ENCODE measurements around the gene TTLL10. TPM values are rescaled to one million over a fixed set of nuclear protein-coding genes. Genes with fewer than 3 reads are reported as not detected.

The TTLL10 gene
- total RNA-seq, 2 donors from 2014 or later = not detected

- H3K9me3 Mint-ChIP-seq = no peaks in the 10 kb centered on the region
- peaks cover 30 to 37% of the 10 kb centered on the region in 2 donors for H3K36me3 Mint-ChIP-seq
- no peak overlapping the region for H3K27ac Mint-ChIP-seq
- DNase-seq (ENCODE audit: low spot score in 2 of 2) = no peak
- no peak for ATAC-seq
These were observed 53.7 kb downstream of the TTLL10 start for GRCh38 chr1:1227386-1227785.

GRCh38 chr1:1228187-1228586, 54.5 kb downstream of the TTLL10 start:
- Mint-ChIP-seq H3K9me3 (no peaks in the 10 kb centered on the region), H3K27ac (no peak overlapping the region), H3K36me3 (peaks cover 24 to 30% of the 10 kb centered on the region in 2 donors)
- DNase-seq (ENCODE audit: low spot score in 2 of 2) (no peak), ATAC-seq (no peak)

GRCh38 chr1:1228596-1229321, 55.1 kb downstream of the TTLL10 start:
- peak overlapping the region in 1 of 2 donors; percentile 60 for H3K27ac Mint-ChIP-seq
- peaks cover 27 to 34% of the 10 kb centered on the region in 2 donors for H3K36me3 Mint-ChIP-seq
- ATAC-seq (no peak), DNase-seq (ENCODE audit: low spot score in 2 of 2) (no peak)
- peaks cover 0 to 4% of the 10 kb centered on the region in 2 donors for H3K9me3 Mint-ChIP-seq

- Mint-ChIP-seq H3K27ac (peak overlapping the region; percentile 32 to 93), H3K36me3 (peaks cover 29 to 41% of the 10 kb centered on the region in 2 donors)
These were observed 56.1 kb downstream of the TTLL10 start for GRCh38 chr1:1229770-1230169.

GRCh38 chr1:1230656-1231399, 57.1 kb downstream of the TTLL10 start:
- Mint-ChIP-seq H3K36me3 (peaks cover 29 to 37% of the 10 kb centered on the region in 2 donors), H3K9me3 (peaks cover 0 to 4% of the 10 kb centered on the region in 2 donors), H3K27ac (peak overlapping the region; percentile 93 to 98)
- ATAC-seq (no peak), DNase-seq (ENCODE audit: low spot score in 2 of 2) (no peak)

More at GRCh38 chr1:1229770-1230169, 56.1 kb downstream of the TTLL10 start:
- H3K9me3 Mint-ChIP-seq = peaks cover 0 to 4% of the 10 kb centered on the region in 2 donors
- ATAC-seq (no peak), DNase-seq (ENCODE audit: low spot score in 2 of 2) (no peak)

- peak within 1 kb of the TSS; percentile 93 to 98 for H3K27ac Mint-ChIP-seq
- peak; percentile 97 to 98 for ATAC-seq
These were observed 57.9 kb downstream of the TTLL10 start, which contains the start of gene SDF4 for GRCh38 chr1:1231400-1232207. TSS of gene SDF4 (minus strand) at chr1:1232001. CDS start at chr1:1228772, 3,229 bp downstream.

GRCh38 chr1:1232208-1232795, 58.6 kb downstream of the TTLL10 start, which contains the start of gene B3GALT6:
TSS of gene B3GALT6 (plus strand) at chr1:1232237. CDS start at chr1:1232279, 42 bp downstream.
- H3K36me3 Mint-ChIP-seq = peaks cover 29 to 33% of the 10 kb centered on the region in 2 donors
- ATAC-seq = no peak
- peak within 1 kb of the TSS; percentile 93 to 98 for H3K27ac Mint-ChIP-seq
- no peak for DNase-seq (ENCODE audit: low spot score in 2 of 2)
- peaks cover 0 to 4% of the 10 kb centered on the region in 2 donors for H3K9me3 Mint-ChIP-seq

More at GRCh38 chr1:1231400-1232207, 57.9 kb downstream of the TTLL10 start, which contains the start of gene SDF4:
- H3K36me3 Mint-ChIP-seq = peaks cover 29 to 33% of the 10 kb centered on the region in 2 donors
- peaks cover 0 to 4% of the 10 kb centered on the region in 2 donors for H3K9me3 Mint-ChIP-seq
- DNase-seq (ENCODE audit: low spot score in 2 of 2) = peak; percentile 97 to 98

- Mint-ChIP-seq H3K27ac (peak overlapping the region; percentile 56 to 80), H3K9me3 (peaks cover 0 to 4% of the 10 kb centered on the region in 2 donors), H3K36me3 (peaks cover 29 to 33% of the 10 kb centered on the region in 2 donors)
- DNase-seq (ENCODE audit: low spot score in 2 of 2) (no peak), ATAC-seq (no peak)
These were observed 59.3 kb downstream of the TTLL10 start for GRCh38 chr1:1232796-1233566.

GRCh38 chr1:1233567-1233892, 59.9 kb downstream of the TTLL10 start:
- H3K9me3 Mint-ChIP-seq = peaks cover 0 to 4% of the 10 kb centered on the region in 2 donors
- ATAC-seq (no peak), DNase-seq (ENCODE audit: low spot score in 2 of 2) (no peak)
- H3K36me3 Mint-ChIP-seq = peaks cover 29 to 33% of the 10 kb centered on the region in 2 donors
- H3K27ac Mint-ChIP-seq = peak overlapping the region; percentile 56 to 80

GRCh38 chr1:1234180-1234808, 60.6 kb downstream of the TTLL10 start:
- Mint-ChIP-seq H3K36me3 (peaks cover 29 to 32% of the 10 kb centered on the region in 2 donors), H3K27ac (peak overlapping the region; percentile 56 to 80), H3K9me3 (peaks cover 0 to 4% of the 10 kb centered on the region in 2 donors)
- ATAC-seq = no peak
- no peak for DNase-seq (ENCODE audit: low spot score in 2 of 2)

- DNase-seq (ENCODE audit: low spot score in 2 of 2) = no peak
- Mint-ChIP-seq H3K36me3 (peaks cover 21 to 23% of the 10 kb centered on the region in 2 donors), H3K27ac (peak overlapping the region in 1 of 2 donors; percentile 32), H3K9me3 (peaks cover 0 to 4% of the 10 kb centered on the region in 2 donors)
- no peak for ATAC-seq
These were observed 61.5 kb downstream of the TTLL10 start for GRCh38 chr1:1235016-1235744.

GRCh38 chr1:1236176-1236763, 62.6 kb downstream of the TTLL10 start:
- ATAC-seq (no peak), DNase-seq (ENCODE audit: low spot score in 2 of 2) (no peak)
- peaks cover 10 to 14% of the 10 kb centered on the region in 2 donors for H3K36me3 Mint-ChIP-seq
- H3K27ac Mint-ChIP-seq = peak overlapping the region in 1 of 2 donors; percentile 32
- H3K9me3 Mint-ChIP-seq = peaks cover 0 to 4% of the 10 kb centered on the region in 2 donors

GRCh38 chr1:1236945-1237873, 63.5 kb downstream of the TTLL10 start:
- H3K36me3 Mint-ChIP-seq = peaks cover 9 to 13% of the 10 kb centered on the region in 2 donors
- no peak for DNase-seq (ENCODE audit: low spot score in 2 of 2)
- no peak overlapping the region for H3K27ac Mint-ChIP-seq
- H3K9me3 Mint-ChIP-seq = peaks cover 0 to 4% of the 10 kb centered on the region in 2 donors
- no peak for ATAC-seq
